Measurements from ENCODE around the gene ADIPOR1.

The ADIPOR1 gene

DNA sequence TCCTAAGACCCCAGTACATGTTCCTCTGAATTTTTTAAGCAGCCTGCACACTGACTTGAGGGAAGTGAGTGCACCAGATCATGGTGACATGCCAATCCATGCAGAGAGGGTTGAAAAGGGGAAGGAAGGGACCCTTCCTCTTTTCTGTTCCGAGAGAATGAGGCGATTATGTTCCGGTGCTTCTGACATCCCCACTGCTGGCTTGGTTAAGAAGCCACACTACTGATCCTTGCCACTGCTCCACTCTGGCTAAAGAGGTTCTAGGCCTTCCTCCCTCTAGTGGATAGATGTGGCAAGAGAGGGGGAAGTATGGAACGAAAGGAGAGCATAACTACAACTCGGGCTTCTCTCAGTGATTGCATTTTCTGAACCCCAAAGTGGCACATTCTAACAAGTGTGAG is 10.8 kb upstream of the ADIPOR1 start:
- no peak for DNase-seq (ENCODE audit: low read depth)

DNA sequence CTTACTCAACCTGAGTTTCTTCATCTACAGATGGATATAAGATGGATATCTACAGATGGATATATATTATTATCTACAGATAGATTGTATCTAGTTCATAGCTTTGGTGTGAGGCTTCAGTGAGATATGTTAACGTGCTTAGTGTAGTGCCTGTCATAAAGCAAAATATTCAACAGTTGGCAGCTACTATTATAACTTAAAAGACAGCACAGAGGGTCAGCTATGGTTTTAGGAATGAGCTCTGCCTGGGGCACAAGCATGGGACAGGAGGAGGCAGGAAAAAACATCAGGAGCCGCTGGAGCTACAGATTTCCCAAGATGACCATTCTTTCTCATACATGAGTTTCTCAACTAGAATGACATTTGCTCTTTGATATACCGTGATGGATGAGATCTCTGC is 10.2 kb upstream of the ADIPOR1 start:
- DNase-seq (ENCODE audit: low read depth): no peak

DNA sequence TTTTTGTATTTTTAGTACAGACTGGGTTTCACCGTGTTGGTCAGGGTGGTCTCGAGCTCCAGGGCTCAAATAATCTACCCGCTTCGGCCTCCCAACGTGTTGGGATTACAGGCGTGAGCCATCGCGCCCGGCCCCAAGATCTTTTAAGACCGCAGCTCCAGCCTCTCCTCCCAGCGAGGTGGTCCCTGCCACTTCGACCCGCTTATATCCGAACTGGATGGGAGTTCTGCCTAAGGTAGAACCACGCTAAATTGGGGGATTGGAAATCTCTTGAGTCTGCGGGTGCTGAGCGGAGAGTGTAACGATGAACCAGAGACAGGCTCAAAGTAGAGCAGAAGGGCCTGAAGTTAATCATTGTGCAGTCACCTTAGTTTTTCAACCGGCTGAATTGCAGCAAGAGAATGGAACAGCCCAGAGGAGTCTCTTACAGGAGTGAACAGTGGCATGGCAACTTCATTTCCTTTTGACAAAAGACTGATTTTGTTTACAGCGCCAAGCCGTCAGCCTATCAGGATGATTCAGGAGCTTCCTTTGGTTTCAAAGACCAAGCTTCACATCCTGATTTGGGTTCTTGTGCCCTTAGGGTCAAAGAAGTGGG is 9.7 kb upstream of the ADIPOR1 start:
- no peak for DNase-seq (ENCODE audit: low read depth)

DNA sequence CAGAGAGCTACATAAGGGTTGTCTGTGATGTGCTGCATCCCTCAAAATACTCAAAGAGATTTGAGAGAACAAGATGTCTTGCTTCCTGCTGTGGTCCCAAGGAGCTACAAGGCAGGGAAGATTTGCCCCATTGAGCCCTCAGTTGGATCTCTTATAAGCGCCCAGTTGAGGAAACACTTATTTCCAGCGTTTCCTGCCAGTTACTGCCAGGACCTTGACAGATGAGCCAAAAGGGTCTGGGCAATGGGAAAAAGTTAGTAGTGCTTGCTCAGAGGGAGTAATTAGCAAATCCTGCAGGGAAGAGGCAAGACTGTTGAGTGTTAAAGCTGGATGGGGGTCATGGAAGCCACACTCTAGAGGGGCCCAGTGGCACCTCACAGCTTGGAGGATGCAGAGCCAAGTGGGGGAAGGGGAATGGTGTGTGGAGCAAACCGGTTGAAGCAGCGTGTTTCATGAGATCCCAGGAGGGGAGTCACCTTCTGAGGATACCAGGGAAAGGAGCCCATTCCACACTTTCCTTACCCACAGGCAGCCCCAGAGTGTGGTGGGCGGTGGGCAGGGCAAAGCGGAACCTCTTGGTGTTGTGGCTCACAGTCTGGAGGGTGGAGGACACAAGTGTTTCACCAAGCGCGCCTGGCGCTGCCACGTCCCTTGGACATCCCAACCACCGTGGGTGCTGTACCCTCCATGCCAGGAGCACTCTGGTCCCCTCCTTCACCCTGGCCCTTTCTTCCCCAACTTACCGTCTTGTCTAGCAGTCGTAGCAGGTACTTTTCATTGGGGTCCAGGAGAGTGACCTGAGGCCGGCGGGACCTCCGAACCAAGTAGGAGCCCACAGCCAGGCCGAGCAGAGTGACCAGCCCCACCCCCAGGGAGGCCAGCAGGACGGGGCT is 8.1 kb upstream of the ADIPOR1 start:
- no peak for DNase-seq (ENCODE audit: low read depth)

DNA sequence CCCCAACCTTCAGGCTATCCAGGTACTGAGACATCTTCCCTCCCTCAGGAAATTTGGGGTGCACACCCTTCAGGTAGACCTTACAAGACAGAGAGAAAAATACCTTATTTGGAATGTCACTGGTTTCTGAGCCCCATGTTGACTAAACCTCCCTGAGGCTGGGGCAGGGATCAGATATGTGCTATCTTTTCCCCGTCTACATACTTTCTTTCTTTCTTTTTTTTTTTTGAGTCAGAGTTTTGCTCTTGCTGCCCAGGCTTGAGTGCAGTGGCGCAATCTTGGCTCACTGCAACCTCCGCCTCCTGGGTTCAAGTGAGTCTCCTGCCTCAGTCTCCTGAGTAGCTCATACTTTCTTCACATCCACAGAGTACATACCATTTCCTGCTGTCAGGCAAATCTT is 7.3 kb upstream of the ADIPOR1 start:
- DNase-seq (ENCODE audit: low read depth): no peak

DNA sequence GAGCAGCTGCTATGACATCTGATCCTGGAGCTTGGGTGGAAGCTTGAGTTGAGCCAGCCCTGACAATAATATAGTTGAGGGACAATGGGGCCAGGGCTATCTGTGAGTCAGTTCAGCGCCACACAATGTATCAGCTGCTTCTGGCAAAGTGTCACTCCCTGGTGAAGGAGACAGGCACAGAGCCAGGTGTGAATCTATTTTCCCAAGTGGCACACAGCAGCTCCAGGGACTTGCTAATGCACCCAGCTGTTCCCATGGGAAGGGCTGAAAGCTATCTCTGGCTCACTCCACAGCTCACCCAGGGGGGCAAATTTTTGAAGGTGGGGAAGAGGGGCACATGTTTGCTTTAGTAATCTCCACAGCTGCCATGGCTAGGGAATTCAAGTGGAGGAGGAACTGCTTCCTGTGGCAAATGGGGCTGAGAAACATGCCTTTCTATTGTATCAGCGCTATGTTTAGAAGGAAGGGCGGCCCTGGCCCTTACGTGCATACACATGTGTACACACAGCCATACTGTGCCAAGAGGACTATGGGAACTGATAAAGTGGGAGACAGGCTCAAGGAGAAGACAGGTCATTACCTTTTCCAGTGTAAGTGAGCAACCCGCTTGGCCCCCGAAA is 6.8 kb upstream of the ADIPOR1 start:
- no peak for DNase-seq (ENCODE audit: low read depth)

DNA sequence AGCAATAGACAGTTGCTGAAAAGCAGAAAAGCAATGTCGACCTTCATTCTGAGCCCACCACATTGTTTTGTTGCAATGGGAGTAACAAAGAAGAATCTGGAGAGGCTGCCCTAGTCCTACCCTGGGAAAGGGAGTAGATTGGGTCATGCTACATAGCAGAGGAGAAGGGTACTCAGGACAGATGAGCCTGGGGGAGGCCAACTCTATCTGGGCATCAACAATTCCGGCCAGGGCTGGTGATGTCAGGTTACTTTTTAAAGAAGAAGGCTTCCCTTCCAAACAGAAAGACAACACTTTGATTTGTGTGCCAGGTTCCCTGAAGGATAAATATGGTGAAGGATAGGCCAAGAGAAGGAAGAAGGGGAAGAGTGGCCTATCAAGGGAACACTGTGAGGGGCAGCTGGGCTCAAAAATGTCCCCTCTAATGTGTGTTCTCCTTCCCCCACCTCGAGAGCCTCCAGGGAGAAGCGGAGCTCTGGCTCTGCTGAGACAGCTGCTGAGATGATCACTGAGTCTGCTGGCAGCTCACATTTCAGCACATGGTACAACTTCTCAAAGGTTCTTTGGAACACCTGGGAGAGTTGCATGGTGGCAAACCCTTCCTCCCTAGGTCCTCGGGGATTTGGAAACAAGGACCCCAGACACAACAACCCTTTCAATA is 3.2 kb upstream of the ADIPOR1 start:
- no peak for DNase-seq (ENCODE audit: low read depth)

DNA sequence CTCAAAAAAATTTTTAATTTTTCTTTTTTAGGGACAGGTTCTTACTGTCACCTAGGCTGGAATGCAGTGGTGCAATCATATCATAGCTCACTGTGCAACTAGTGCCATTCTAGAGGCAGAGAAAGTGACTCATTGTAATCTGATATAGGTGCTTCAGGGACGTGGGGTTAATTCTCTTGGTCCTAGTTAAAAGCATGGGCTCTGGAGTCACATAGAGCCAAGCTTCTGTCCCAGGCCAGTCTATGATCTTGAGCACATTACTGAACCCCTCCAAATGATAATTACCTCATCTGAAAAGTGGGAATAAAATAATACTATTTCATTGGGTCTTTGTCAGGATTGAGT is 1.1 kb upstream of the ADIPOR1 start:
- DNase-seq (ENCODE audit: low read depth): no peak

DNA sequence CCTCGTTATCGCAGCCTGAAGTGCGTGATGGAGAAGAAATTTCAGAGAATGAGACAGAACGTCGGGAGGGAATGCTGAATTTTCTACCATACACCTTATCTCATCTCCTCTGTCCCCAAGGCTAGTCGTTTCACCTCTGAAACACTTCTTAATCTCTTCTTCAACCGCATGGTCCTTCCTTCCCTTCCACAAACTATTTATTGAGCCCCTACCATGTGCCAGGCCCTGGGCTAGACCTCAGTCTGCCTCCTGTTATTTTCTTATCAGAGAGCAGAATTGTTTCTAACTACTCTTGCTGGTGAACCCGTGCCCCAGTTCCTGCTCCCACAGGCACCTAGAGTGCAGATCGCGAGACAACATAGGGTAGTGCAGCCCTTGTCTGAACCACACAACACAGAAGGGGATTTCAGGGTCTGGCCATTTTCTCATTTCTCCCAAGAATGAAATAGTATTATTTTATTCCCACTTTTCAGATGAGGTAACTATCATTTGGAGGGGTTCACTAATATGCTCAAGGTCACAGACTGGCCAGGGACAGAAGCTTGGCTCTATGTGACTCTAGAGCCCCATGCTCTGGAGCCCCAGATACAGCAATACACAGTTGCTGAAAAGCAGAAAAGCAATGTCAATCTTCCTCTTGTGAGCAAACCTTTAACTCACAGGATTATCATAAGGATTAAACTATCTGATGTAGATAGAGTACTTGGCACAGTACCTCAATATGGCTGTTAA is 598 bp upstream of the ADIPOR1 start:
- no peak for DNase-seq (ENCODE audit: low read depth)

DNA sequence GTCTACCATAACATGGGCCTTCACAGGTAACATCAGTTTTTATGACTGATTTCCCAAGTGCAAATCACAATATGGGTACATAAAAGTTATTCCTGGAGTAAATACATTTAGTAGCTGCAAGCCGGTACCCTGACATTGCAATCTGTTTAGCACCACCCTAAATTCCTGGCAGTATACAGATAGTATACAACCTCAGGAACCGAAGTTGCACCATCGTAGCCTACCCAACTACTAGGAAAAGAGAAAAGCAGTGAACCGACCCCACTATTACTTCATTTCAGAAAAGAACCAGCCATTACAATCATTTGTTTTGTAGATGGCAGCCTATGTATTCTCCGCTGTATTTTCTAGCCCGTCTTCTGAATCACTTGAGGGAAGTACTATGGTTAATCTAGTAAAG is 1.1 kb downstream of the ADIPOR1 start:
- DNase-seq (ENCODE audit: low read depth): no peak

DNA sequence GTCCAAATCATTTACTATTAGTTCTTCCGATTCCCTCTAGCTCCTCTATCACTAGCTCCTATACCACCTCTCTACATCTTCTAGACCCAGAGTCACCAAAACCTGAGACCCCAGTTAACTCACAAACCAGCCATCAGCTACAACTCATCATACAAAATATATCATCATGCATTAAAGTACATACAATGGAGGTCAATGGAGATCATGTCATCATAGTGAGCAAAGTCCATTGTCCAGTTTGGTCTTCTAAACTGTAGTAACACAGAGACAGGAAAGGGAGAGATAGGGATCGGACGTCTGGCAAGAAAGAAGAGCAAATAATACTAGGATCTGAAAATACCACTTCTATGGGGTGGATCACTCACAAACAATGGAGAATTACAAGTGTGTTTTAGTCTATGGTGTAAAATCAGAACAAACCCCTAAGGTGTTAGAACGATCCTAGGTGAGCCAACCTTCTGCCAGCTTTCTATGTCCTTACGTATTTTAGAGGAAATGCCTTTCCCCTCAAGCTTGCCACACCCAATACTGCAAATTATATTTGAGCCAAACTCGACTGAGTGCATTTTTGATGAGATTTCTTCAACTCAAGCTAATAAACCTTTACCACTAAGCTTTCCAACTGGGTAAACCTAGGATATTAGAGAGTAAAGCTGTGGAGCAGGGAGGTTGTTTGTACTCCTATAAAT is 3.9 kb downstream of the ADIPOR1 start:
- DNase-seq (ENCODE audit: low read depth): no peak

DNA sequence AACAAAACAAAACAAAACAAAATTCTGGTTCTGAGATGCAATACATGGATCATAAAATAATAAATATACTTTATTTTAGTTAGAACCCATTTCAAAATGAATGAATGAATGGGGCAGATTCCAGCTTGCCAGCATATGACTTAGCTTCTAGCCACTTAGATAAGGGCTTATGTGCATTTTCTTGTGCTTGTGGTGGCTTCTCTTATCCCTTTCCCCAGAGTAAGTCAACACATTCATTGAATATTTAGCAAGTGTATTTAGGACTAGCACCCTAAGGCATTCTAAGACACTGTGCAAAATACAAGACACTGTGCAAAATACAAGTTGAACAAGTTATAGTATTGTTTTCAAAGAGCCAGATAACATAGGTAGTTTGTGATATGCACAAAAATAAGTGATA is 4.7 kb downstream of the ADIPOR1 start:
- DNase-seq (ENCODE audit: low read depth): no peak

DNA sequence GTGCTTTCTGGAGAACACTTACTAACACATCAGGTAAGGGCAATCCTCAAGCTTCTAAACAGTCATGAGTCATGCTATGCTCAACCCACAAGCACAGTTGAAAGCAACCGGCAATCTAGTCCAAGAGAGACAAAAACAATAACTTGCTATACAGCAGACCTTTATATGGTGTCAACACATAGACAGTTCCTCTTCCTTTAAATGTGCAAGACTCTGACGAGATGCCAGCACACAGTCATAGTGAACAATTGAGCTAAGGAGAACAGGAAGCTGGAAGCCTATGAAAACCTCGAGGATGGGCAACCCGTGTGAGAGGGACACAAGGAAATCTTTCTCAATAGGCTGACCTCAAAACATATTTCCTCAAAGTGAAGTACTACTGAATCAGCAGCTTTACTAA is 5.3 kb downstream of the ADIPOR1 start:
- DNase-seq (ENCODE audit: low read depth): no peak

DNA sequence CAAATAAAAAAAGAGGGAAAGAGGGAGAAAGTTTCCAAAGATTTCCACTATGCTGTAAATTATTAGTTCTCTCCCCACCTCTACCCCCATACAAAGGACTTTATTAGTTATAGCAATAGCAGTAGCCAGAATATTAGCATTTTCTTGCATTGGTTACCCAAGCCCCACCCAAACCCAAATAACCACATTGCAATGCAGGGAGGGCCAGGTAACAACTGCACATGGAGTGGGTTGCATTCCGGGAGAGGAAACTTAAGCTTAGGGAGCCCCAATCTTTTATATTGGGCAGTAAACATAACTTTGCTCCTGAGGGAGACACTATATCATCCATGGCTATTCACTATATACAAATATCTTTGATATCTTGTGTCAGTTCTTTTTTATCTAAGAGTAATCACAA is 6.0 kb downstream of the ADIPOR1 start:
- no peak for DNase-seq (ENCODE audit: low read depth)

DNA sequence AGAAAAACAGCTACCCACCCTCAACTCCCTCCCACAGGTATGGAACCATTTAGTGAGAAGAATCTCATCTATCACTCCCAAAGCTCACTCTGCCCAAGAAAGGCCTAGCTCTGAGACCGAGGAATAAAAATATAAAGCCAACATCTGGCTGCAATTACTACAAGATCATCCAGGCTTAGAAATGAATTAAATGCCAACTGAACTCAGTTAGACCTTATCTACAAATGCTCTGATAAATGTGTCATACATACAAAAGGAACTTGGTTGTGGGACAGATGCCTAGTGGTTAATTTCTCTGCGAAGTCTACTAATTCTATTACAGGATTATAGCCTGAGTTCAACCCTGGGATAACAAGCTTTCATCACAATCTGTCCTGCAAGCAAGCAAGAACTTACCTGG is 6.7 kb downstream of the ADIPOR1 start:
- no peak for DNase-seq (ENCODE audit: low read depth)

DNA sequence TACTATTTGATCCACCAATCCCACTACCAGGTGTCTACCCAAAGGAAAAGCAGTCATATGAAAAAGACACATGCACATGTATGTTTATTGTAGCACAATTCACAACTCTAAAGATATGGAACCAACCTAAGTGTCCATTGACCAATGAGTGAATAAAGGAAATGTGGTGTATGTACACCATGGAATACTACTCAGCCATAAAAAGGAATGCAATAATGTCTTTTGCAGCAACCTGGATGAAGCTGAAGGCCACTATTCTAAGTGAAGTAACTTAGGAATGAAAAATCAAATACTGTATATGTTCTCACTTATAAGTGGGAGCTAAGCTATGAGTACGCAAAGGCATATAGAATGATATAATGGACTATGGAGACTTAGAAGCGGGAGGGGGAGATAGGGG is 12.6 kb downstream of the ADIPOR1 start:
- no peak for DNase-seq (ENCODE audit: low read depth)

DNA sequence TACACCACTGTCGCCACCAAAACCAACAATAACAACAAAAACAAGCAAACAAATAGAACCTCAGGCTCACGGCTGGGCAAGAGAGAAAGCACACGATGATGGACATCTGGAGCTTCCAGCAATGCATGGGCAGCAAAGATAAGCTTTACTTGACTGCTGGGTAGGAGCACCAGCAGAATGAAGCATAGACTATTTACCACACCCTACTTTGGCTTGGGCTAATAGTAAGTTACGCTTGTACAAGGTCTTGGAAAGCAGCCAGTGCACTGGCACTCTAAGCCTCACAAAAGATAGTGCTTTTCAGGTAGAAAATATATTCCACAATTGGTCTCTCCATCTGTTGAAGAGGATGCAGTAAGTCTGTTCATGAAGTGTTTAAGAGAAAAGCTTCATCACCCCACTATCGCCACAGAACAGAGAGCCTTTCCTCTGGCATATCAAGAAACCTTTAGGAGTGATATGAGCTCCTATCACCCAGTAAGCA is 13.6 kb downstream of the ADIPOR1 start:
- DNase-seq (ENCODE audit: low read depth): no peak

DNA sequence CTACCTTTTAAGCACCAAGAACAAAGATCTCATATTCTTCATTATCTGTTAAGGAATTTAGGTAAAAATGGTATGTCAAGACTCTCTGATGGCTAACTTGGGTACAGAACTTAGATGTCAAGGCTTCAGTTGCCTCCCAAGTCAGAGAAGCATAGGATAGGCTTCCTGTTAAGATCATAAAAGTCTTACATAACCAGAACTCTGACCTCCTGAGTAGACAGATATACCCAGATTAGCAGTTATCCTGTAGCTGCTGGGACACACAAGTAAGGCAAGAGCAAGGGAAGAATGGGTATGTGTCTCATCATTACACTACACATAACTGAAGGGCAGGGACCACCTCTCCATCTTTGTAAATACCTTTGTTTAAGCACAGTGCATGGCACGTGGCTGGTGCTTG is 15.7 kb downstream of the ADIPOR1 start:
- no peak for DNase-seq (ENCODE audit: low read depth)

DNA sequence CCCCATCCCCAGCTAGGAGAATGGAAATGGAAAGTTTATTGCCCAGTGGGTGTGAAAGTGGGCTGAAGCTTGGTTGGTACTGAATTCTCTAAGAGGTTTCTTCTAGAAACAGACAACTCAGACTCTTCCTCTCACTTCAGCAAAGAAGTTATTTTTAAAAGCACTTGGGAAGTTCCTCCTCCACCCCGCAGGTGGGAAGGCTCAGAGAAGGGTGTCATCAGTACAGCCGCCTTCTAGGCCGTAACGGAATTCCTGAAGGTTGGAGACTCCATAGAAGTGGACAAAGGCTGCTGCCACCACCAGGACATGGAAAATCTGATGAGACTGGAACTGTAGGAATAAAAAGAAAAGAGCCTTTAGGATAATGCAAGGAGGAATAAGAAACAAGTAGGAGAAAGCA is 16.7 kb downstream of the ADIPOR1 start:
- no peak for DNase-seq (ENCODE audit: low read depth)

DNA sequence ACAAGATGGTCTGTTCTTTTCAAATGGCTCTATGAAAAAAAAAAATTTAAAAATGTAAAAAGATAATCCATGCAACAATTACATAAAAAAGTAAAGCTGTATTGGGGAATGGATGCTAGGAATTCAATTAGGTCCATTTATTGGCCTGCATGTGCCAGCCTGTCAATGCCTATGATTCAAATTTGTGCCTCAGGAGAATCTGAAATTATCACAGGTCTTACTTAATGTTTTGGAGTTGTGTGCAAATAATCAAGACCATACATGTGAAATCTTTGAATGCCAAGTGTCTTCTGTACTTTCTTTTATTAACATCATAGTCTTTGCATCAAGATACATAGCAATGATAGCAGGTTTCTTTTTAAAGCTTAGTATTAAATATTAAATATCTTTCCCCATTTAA is 17.6 kb downstream of the ADIPOR1 start:
- DNase-seq (ENCODE audit: low read depth): no peak

DNA sequence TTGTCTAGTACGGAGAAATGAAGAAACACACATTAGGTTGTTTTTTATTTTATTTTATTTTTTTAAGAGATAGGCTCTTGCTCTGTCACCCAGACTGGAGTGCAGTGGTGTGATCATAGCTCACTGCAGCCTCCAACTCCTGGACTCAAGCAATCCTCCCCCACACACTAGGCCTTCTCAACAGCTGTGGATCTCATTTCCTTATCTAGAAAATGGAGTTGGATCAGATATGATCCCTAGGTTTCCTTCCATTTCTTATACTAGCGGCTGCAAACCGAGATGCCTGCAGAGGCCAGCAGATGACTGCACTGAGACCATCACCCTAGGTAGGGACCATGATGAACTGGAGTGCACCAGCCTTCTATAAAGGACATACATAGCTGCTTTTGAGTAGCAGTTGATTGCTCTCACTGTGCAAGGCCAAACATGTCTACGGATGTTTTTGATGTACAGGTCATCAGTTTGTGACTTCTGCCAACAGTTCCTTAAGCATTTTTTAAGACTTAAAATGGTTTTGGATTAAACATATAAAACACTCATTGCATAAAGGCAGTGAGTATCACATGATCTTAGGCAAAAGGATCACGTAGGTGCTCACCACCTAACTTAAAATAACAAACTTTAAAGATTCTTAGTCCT is 19.7 kb downstream of the ADIPOR1 start:
- no peak for DNase-seq (ENCODE audit: low read depth)
